Endothelial cell of hepatic sinusoid (primary cell): Measurements from ENCODE around the gene FXR1.
"Not testable (repeated sequence)": the region's sequence is repeated elsewhere in the genome, so short reads cannot be mapped to it uniquely, and the experiment has no call there.

Source experiments
- in situ Hi-C: cut with HindIII; loops from 2 replicates; pipeline ENCODE4 v1.10.0; 2017; ENCODE audit warnings: low sequenced_read_pairs

FXR1 gene

DNA sequence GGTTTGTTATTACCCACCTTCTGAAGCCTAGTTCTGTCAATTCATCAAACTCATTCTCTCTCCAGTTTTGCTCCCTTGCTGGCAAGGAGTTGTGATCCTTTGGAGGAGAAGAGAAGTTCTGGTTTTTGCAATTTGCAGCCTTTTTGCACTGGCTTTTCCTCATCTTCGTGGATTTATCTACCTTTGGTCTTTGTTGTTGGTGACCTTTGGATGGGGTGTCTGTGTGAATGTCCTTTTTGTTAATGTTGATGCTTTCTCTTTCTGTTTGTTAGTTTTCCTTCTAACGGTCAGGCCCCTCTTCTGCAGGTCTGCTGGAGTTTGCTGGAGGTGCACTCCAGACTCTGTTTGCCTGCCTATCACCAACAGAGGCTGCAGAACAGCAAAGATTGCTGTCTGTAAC, 91.0 kb downstream of the FXR1 start:
- in situ Hi-C loops = not testable (repeated sequence)

DNA sequence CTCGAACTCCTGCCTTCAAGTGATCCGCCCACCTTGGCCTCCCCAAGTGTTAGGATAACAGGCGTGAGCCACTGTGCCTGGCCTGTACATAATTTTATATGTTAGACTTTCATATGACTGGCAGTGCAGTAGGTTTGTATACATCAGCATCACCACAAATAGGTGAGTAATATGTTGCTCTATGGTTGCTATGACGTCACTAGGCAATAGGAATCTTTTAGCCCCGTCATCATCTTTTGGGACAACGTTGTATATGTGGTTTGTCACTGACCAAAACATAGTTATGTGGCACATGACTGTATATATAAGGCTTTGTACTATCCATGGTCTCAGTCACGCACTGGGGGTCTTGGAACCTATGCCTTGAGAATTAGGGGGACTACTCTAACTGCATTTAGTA, 94.1 kb downstream of the FXR1 start:
- in situ Hi-C loops = no loop called here

DNA sequence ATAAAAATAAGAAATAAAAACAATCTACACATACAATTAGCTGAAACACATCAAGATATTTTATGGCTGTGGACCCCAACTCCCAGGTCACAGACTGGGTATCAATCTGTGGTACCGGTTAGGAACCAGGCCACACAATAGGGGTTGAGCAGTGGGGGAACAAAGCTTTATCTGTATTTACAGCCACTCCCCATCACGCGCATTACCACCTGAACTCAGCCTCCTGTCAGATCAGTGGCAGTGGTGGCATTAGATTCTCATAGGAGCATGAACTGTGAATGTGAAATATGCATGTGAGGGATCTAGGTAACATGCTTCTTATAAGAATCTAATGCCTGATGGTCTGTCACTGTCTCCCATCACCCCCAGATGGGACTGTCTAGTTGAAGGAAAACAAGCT, 94.8 kb downstream of the FXR1 start:
- in situ Hi-C loops = no loop called here

DNA sequence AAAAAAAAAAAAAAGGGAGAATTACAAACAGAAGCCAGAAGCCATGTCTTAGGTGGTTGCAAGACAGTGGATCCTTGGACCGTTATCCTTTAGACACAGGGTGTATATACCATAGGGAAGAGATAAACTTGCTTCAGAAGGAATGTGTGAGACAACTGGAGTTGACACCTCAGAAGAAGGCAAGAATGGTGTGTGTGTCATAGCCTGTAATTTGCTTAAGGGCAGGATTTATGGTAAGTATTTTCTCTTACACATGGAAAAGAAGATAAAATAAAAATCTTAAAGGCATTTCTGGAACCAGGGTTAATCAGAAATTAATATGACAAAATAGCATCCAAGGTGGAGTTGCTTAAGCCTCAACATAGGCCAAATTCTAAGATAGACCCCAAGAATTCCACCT, 96.3 kb downstream of the FXR1 start:
- in situ Hi-C loops = no loop called here

DNA sequence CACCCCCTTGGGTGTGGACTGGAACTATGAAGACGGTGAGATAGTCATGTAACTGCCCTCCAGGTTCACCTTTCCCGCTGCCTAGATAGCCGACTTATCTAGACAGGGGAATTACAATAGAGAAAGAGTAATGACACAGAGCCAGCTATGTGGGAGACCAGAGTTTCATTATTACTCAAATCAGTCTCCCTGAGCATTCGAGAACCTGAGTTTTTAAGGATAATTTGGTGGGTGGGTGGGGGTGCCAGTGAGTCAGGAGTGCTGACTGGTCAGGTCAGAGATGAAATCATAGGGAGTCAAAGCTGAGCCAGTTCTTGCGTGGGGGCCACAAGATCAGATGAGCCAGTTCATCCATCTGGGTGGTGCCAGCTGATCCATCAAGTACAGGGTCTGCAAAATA, 96.8 kb downstream of the FXR1 start:
- in situ Hi-C loops = no loop called here

DNA sequence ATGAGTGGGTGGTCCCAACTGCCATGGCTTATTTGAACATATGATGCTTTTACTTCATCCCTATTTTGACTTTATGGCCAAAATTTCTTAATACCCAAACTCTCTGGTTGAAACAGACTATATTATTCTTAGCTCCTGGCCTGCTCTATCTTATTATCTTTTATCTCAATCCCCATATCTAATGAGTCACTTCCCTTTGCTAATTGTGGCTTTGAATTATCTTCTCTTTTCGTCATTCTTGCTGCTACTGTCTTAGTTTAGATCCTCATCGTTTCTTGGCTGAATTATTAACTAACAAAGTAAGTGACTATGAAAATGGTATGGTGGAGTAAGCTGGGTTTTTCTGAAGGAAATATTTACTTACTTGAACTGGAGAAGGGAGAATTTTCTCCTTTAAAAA, 105.2 kb downstream of the FXR1 start:
- in situ Hi-C loops = no loop called here

DNA sequence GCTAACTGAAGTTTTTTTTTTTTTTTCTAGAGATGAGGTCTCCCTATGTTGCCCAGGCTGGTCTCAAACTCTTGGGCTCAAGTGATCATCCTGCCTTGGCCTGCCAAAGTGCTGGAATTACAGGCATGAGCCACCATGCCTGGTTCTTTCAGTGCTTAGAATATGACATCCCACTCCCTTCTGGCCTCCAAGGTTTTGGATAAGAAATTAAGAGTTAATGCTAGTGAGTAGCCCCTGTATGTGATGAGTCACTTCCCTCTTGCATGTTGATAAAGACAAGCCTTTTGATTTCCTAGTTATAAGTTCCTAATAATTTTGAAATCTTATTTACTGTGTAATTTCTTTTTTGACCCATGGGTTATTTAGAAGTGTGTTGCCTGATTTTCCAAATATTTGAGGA, 112.7 kb downstream of the FXR1 start:
- in situ Hi-C loops = no loop called here

DNA sequence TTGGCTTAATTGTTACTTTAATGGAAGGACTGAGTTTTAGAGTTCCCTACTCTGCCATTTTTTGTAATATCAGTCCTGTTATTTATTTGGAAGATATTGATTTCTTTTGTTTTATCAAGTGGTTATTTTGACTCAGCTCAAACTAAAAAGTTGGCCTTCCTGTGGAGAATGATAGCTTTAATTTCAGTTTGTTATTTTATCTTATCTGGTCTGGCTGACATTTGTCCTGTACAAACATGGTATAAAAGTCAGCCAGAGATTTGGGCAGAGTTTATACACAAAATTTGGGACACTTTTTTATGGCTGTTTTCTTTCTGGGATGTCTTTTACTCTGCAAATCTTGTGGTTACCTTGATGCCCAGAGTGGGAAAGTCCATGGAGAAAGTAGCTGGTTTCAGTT, 118.5 kb downstream of the FXR1 start:
- in situ Hi-C loops = no loop called here
